Measurements from ENCODE around the gene XNDC1N. TPM values are rescaled to one million over a fixed set of nuclear protein-coding genes. Genes with fewer than 3 reads are reported as not detected.

Gene XNDC1N
- total and polyA plus RNA-seq, 2 of the 13 experiments (the other 11 are each of a cell fraction or from before 2014, with no cell fraction given): 3.4 to 7.5 TPM

- TF ChIP-seq HNRNPL (IDR thresholded peaks at IDR 0.05; ENCODE audit: low read depth, low read length): no peak
- no peak for TF ChIP-seq ZNF460 (CRISPR knock-in tag; IDR thresholded peaks at IDR 0.05; ENCODE audit: borderline replicate concordance)
- TF ChIP-seq SATB2 (CRISPR knock-in tag; IDR thresholded peaks at IDR 0.05): 0 out of 2 replicates have a peak, but pooled peaks have one; percentile 20
- peak; percentile 58 to 86 for TF ChIP-seq EP300 (IDR thresholded peaks at IDR 0.05; ENCODE audit: low read depth in 2 of 2, low read length in 2 of 2)
- TF ChIP-seq EP300 (CRISPR knock-in tag; IDR thresholded peaks at IDR 0.05; ENCODE audit: borderline replicate concordance): peak; percentile 78; the same call in 1 of the 2 replicates
- TF ChIP-seq MEIS1 (CRISPR knock-in tag; IDR thresholded peaks at IDR 0.05; ENCODE audit: borderline replicate concordance): peak; percentile 34; the same call in 1 of the 2 replicates
- TF ChIP-seq RBM22 (optimal IDR thresholded peaks at IDR 0.05; ENCODE audit: low read length): no peak
- TF ChIP-seq FOXJ3 (CRISPR knock-in tag; IDR thresholded peaks at IDR 0.05; ENCODE audit: borderline replicate concordance): peak; percentile 45; the same call in 1 of the 2 replicates
- TF ChIP-seq NFKBIZ (CRISPR knock-in tag; IDR thresholded peaks at IDR 0.05): no peak
- TF ChIP-seq YEATS2 (CRISPR knock-in tag; IDR thresholded peaks at IDR 0.05; ENCODE audit: borderline replicate concordance): peak; percentile 46; the same call in 1 of the 2 replicates
- TF ChIP-seq HOXA3 (CRISPR knock-in tag; IDR thresholded peaks at IDR 0.05): peak; percentile 64; the same call in 1 of the 2 replicates
- TF ChIP-seq TCF7 (IDR thresholded peaks at IDR 0.05; ENCODE audit: low read depth): peak; percentile 75
- TF ChIP-seq ZFAT (CRISPR knock-in tag; conservative IDR thresholded peaks at IDR 0.05): no peak
- TF ChIP-seq HNRNPK (IDR thresholded peaks at IDR 0.05; ENCODE audit: low read depth, low read length, poor library complexity, severe bottlenecking): no peak
- no peak for TF ChIP-seq ZNF30 (CRISPR knock-in tag; IDR thresholded peaks at IDR 0.05)
- TF ChIP-seq MYNN (CRISPR knock-in tag; IDR thresholded peaks at IDR 0.05; ENCODE audit: low read depth): no peak
- peak; percentile 82 for TF ChIP-seq ISL2 (CRISPR knock-in tag; IDR thresholded peaks at IDR 0.05)
- no peak for TF ChIP-seq ZNF263 (CRISPR knock-in tag; IDR thresholded peaks at IDR 0.05)
- TF ChIP-seq, protein P1, sequence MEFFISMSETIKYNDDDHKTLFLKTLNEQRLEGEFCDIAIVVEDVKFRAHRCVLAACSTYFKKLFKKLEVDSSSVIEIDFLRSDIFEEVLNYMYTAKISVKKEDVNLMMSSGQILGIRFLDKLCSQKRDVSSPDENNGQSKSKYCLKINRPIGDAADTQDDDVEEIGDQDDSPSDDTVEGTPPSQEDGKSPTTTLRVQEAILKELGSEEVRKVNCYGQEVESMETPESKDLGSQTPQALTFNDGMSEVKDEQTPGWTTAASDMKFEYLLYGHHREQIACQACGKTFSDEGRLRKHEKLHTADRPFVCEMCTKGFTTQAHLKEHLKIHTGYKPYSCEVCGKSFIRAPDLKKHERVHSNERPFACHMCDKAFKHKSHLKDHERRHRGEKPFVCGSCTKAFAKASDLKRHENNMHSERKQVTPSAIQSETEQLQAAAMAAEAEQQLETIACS (CRISPR knock-in tag; IDR thresholded peaks at IDR 0.05): no peak
- 0 out of 2 replicates have a peak, but pooled peaks have one; percentile 14 for TF ChIP-seq JUND (CRISPR knock-in tag; IDR thresholded peaks at IDR 0.05)
- peak; percentile 73 for TF ChIP-seq SIX1 (CRISPR knock-in tag; IDR thresholded peaks at IDR 0.05; ENCODE audit: borderline replicate concordance)
- TF ChIP-seq SALL1 (CRISPR knock-in tag; IDR thresholded peaks at IDR 0.05): peak; percentile 74; the same call in 1 of the 2 replicates
- TF ChIP-seq ZNF644 (CRISPR knock-in tag; IDR thresholded peaks at IDR 0.05; ENCODE audit: low read depth): peak; percentile 92
- TF ChIP-seq, protein P2, sequence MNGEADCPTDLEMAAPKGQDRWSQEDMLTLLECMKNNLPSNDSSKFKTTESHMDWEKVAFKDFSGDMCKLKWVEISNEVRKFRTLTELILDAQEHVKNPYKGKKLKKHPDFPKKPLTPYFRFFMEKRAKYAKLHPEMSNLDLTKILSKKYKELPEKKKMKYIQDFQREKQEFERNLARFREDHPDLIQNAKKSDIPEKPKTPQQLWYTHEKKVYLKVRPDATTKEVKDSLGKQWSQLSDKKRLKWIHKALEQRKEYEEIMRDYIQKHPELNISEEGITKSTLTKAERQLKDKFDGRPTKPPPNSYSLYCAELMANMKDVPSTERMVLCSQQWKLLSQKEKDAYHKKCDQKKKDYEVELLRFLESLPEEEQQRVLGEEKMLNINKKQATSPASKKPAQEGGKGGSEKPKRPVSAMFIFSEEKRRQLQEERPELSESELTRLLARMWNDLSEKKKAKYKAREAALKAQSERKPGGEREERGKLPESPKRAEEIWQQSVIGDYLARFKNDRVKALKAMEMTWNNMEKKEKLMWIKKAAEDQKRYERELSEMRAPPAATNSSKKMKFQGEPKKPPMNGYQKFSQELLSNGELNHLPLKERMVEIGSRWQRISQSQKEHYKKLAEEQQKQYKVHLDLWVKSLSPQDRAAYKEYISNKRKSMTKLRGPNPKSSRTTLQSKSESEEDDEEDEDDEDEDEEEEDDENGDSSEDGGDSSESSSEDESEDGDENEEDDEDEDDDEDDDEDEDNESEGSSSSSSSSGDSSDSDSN (CRISPR knock-in tag; IDR thresholded peaks at IDR 0.05): no peak
- TF ChIP-seq CCDC6 (CRISPR knock-in tag; IDR thresholded peaks at IDR 0.05): no peak
- peak; percentile 100 for TF ChIP-seq CEBPG (CRISPR knock-in tag; IDR thresholded peaks at IDR 0.05)
- TF ChIP-seq, protein P3, sequence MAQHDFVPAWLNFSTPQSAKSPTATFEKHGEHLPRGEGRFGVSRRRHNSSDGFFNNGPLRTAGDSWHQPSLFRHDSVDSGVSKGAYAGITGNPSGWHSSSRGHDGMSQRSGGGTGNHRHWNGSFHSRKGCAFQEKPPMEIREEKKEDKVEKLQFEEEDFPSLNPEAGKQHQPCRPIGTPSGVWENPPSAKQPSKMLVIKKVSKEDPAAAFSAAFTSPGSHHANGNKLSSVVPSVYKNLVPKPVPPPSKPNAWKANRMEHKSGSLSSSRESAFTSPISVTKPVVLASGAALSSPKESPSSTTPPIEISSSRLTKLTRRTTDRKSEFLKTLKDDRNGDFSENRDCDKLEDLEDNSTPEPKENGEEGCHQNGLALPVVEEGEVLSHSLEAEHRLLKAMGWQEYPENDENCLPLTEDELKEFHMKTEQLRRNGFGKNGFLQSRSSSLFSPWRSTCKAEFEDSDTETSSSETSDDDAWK (CRISPR knock-in tag; IDR thresholded peaks at IDR 0.05): no peak
- TF ChIP-seq XBP1 (CRISPR knock-in tag; IDR thresholded peaks at IDR 0.05): no peak
- peak; percentile 50 for TF ChIP-seq SKI (IDR thresholded peaks at IDR 0.05; ENCODE audit: partially characterized antibody)
- TF ChIP-seq ZNF672 (CRISPR knock-in tag; IDR thresholded peaks at IDR 0.05): no peak
Observed at GRCh38 chr11:71947498-71947897, 19.1 kb upstream of the XNDC1N start (continued).
